ENCODE results near the gene PHF21B.
"Not testable (repeated sequence)": the region's sequence is repeated elsewhere in the genome, so short reads cannot be mapped to it uniquely, and the experiment has no call there.

The PHF21B gene

GRCh38 chr22:44986926-44987325 lies 22.9 kb downstream of the PHF21B start:
- DNase-seq: no peak

- no peak for DNase-seq
Observed at GRCh38 chr22:44985906-44986527, 23.8 kb downstream of the PHF21B start.

- DNase-seq: no peak
Observed at GRCh38 chr22:44983878-44984482, 25.8 kb downstream of the PHF21B start.

GRCh38 chr22:44982445-44982844 lies 27.4 kb downstream of the PHF21B start:
- DNase-seq: no peak

GRCh38 chr22:44981857-44982256 lies 27.9 kb downstream of the PHF21B start:
- no peak for DNase-seq

- DNase-seq: no peak
Observed at GRCh38 chr22:44979154-44979553, 30.7 kb downstream of the PHF21B start.

- DNase-seq: no peak
Observed at GRCh38 chr22:44975427-44976262, 34.2 kb downstream of the PHF21B start.

- DNase-seq: no peak
Observed at GRCh38 chr22:44974454-44974853, 35.4 kb downstream of the PHF21B start.

- DNase-seq: no peak
Observed at GRCh38 chr22:44973829-44974228, 36.0 kb downstream of the PHF21B start.

- DNase-seq: no peak
Observed at GRCh38 chr22:44972363-44973083, 37.3 kb downstream of the PHF21B start.

GRCh38 chr22:44971651-44972362 lies 38.0 kb downstream of the PHF21B start:
- no peak for DNase-seq

- no peak for DNase-seq
Observed at GRCh38 chr22:44970291-44970690, 39.5 kb downstream of the PHF21B start.

- no peak for DNase-seq
Observed at GRCh38 chr22:44969817-44970216, 40.0 kb downstream of the PHF21B start.

- DNase-seq: no peak
Observed at GRCh38 chr22:44968736-44969135, 41.1 kb downstream of the PHF21B start.

- no peak for DNase-seq
Observed at GRCh38 chr22:44965171-44965570, 44.6 kb downstream of the PHF21B start.

- no peak for DNase-seq
Observed at GRCh38 chr22:44964722-44965078, 45.1 kb downstream of the PHF21B start.

- no peak for DNase-seq
Observed at GRCh38 chr22:44963832-44964721, 45.7 kb downstream of the PHF21B start.

- DNase-seq: no peak
Observed at GRCh38 chr22:44962741-44963454, 46.9 kb downstream of the PHF21B start.

GRCh38 chr22:44961682-44962081 lies 48.1 kb downstream of the PHF21B start:
- DNase-seq: not testable (repeated sequence)

- DNase-seq: no peak
Observed at GRCh38 chr22:44956840-44957767, 52.7 kb downstream of the PHF21B start.
